H9 (cell line): ENCODE measurements around the gene OTUB1. TPM values are rescaled to one million over a fixed set of nuclear protein-coding genes. Genes with fewer than 3 reads are reported as not detected.

Experiments
- DNase-seq: peaks from one replicate; pipeline ENCODE4 v3.0.0-alpha.2; 2017
- H2AFZ ChIP-seq: one replicate; pipeline ENCODE4 v1.6.1; 2013; ENCODE audit warnings: mild to moderate bottlenecking, low read length, control low read depth, moderate library complexity
- H2AK5ac ChIP-seq: 2 replicates; pipeline ENCODE4 v1.6.1; 2013; ENCODE audit warnings: low read length, control low read depth, mixed read lengths; ENCODE audit not compliant: insufficient read length
- H2BK120ac ChIP-seq: one replicate; pipeline ENCODE4 v1.6.1; 2013; ENCODE audit warnings: low read depth, mild to moderate bottlenecking, low read length, control low read depth, inconsistent platforms; ENCODE audit not compliant: poor library complexity, severe bottlenecking
- H2BK12ac ChIP-seq: 2 replicates; pipeline ENCODE4 v1.6.1; 2013; ENCODE audit warnings: low read length, control low read depth, mixed read lengths, low read depth; ENCODE audit not compliant: insufficient read length
- H2BK15ac ChIP-seq: 2 replicates; pipeline ENCODE4 v1.6.1; 2013; ENCODE audit warnings: low read depth, low read length, control low read depth
- H2BK20ac ChIP-seq: one replicate; pipeline ENCODE4 v1.6.1; 2013; ENCODE audit warnings: low read depth, mild to moderate bottlenecking, low read length, control low read depth, inconsistent platforms; ENCODE audit not compliant: poor library complexity, severe bottlenecking
- H2BK5ac ChIP-seq: 2 replicates; pipeline ENCODE4 v1.6.1; 2013; ENCODE audit warnings: low read length, control low read depth, mixed read lengths; ENCODE audit not compliant: insufficient read length
- H3K14ac ChIP-seq: 2 replicates; pipeline ENCODE4 v1.6.1; 2013; ENCODE audit warnings: low read length, control low read depth; ENCODE audit not compliant: insufficient read depth
- H3K18ac ChIP-seq: 2 replicates; pipeline ENCODE4 v1.6.1; 2013; ENCODE audit warnings: low read depth, mild to moderate bottlenecking, mixed read lengths, low read length, control low read depth; ENCODE audit not compliant: insufficient read length
- H3K23ac ChIP-seq: 2 replicates; pipeline ENCODE4 v1.6.1; 2013; ENCODE audit warnings: low read length, control low read depth, mixed read lengths, low read depth; ENCODE audit not compliant: insufficient read length
- H3K23me2 ChIP-seq: 2 replicates; pipeline ENCODE4 v1.6.1; 2013; ENCODE audit warnings: low read depth, mild to moderate bottlenecking, mixed read lengths, low read length, control low read depth; ENCODE audit not compliant: insufficient read length, poor library complexity, severe bottlenecking
- H3K27ac ChIP-seq: 2 replicates; pipeline ENCODE4 v1.5.1; 2013; ENCODE audit warnings: low read length, control low read depth, mixed read lengths, low read depth; ENCODE audit not compliant: insufficient read length
- H3K27me3 ChIP-seq: 2 replicates; pipeline ENCODE4 v1.6.1; 2013; ENCODE audit warnings: low read length, control low read depth, inconsistent platforms; ENCODE audit not compliant: insufficient read depth
- H3K4ac ChIP-seq: 2 replicates; pipeline ENCODE4 v1.6.1; 2013; ENCODE audit warnings: low read depth, mild to moderate bottlenecking, control low read depth, inconsistent platforms, low read length, moderate library complexity
- H3K4me1 ChIP-seq: 2 replicates; pipeline ENCODE4 v1.6.1; 2013; ENCODE audit warnings: low read length, control low read depth, inconsistent platforms; ENCODE audit not compliant: insufficient read depth
- H3K4me2 ChIP-seq: 2 replicates; pipeline ENCODE4 v1.6.1; 2013; ENCODE audit warnings: low read length, control low read depth, mixed read lengths; ENCODE audit not compliant: insufficient read length, insufficient read depth
- H3K56ac ChIP-seq: 2 replicates; pipeline ENCODE4 v1.6.1; 2013; ENCODE audit warnings: low read depth, mild to moderate bottlenecking, mixed read lengths, low read length, control low read depth; ENCODE audit not compliant: insufficient read length
- H3K79me1 ChIP-seq: 2 replicates; pipeline ENCODE4 v1.6.1; 2013; ENCODE audit warnings: low read depth, mild to moderate bottlenecking, moderate library complexity, low read length, control low read depth, inconsistent platforms; ENCODE audit not compliant: insufficient read depth, poor library complexity, severe bottlenecking
- H3K79me2 ChIP-seq: 2 replicates; pipeline ENCODE4 v1.6.1; 2013; ENCODE audit warnings: low read length, control low read depth, inconsistent platforms; ENCODE audit not compliant: insufficient read depth
- H3K9ac ChIP-seq: 2 replicates; pipeline ENCODE4 v1.6.1; 2013; ENCODE audit warnings: low read length, control low read depth, mixed read lengths; ENCODE audit not compliant: insufficient read length; ENCODE audit errors: extremely low read depth
- H3K9me3 ChIP-seq: one replicate; pipeline ENCODE4 v1.6.1; 2013; ENCODE audit warnings: low read depth, low read length, inconsistent platforms; ENCODE audit not compliant: control insufficient read depth
- H3T11ph ChIP-seq: one replicate; pipeline ENCODE4 v1.6.1; 2013; ENCODE audit warnings: mild to moderate bottlenecking, low read length, control low read depth, inconsistent platforms
- H4K20me1 ChIP-seq: one replicate; pipeline ENCODE4 v1.6.1; 2013; ENCODE audit not compliant: control insufficient read depth, insufficient read length, insufficient read depth
- H4K5ac ChIP-seq: 2 replicates; pipeline ENCODE4 v1.6.1; 2013; ENCODE audit warnings: low read depth, mild to moderate bottlenecking, mixed read lengths, low read length, control low read depth; ENCODE audit not compliant: insufficient read length
- H4K8ac ChIP-seq: replicated peaks from 2 replicates; pipeline ENCODE4 v1.6.1; 2013; ENCODE audit warnings: low read length, control low read depth, mixed read lengths, low read depth; ENCODE audit not compliant: insufficient read length
- H4K91ac ChIP-seq: 2 replicates; pipeline ENCODE4 v1.6.1; 2013; ENCODE audit warnings: low read depth, mild to moderate bottlenecking, moderate library complexity, mixed read lengths, low read length, control low read depth; ENCODE audit not compliant: insufficient read length
- H3K27ac Mint-ChIP-seq, 3 experiments: 2 replicates in 2 of 3; 3 replicates in 1 of 3; pipeline ENCODE4 v1.8.0; 2020 to 2021; ENCODE audit warnings: mixed read lengths in 3 of 3, mild to moderate bottlenecking in 1 of 3, moderate library complexity in 1 of 3
- H3K27me3 Mint-ChIP-seq: 2 replicates; pipeline ENCODE4 v1.8.0; 2021; ENCODE audit warnings: low read depth, mild to moderate bottlenecking, moderate library complexity, mixed read lengths
- H3K36me3 Mint-ChIP-seq, 3 experiments: 2 replicates in 2 of 3; 3 replicates in 1 of 3; pipeline ENCODE4 v1.8.0; 2020 to 2021; ENCODE audit warnings: low read depth in 3 of 3, mixed read lengths in 3 of 3; ENCODE audit not compliant: insufficient read depth in 1 of 3
- H3K4me1 Mint-ChIP-seq, 2 experiments: 2 replicates each; pipeline ENCODE4 v1.8.0; 2020; ENCODE audit warnings: mixed read lengths in 2 of 2
- H3K4me3 Mint-ChIP-seq, 2 experiments: 2 replicates in 1 of 2; 3 replicates in 1 of 2; pipeline ENCODE4 v1.8.0; 2020 to 2021; ENCODE audit warnings: mild to moderate bottlenecking in 2 of 2, mixed read lengths in 2 of 2, moderate library complexity in 1 of 2
- H3K9me3 Mint-ChIP-seq, 2 experiments: 2 replicates in 1 of 2; 3 replicates in 1 of 2; pipeline ENCODE4 v1.8.0; 2020; ENCODE audit warnings: mild to moderate bottlenecking in 2 of 2, mixed read lengths in 2 of 2, moderate library complexity in 1 of 2
- WGBS: extraction: QIAGEN DNeasy Blood & Tissue Kit; methylation state at CpG from one replicate; pipeline ENCODE4 v1.1.7; 2013; ENCODE audit warnings: missing lambda C conversion rate, low lambda C conversion rate, mixed read lengths; ENCODE audit not compliant: insufficient read length; ENCODE audit errors: extremely low coverage; 5-methylcytosine and 5-hydroxymethylcytosine counted together
- total RNA-seq: library from RNA; stranded (reverse); gene quantifications from 2 replicates; pipeline ENCODE4 v1.2.1, GENCODE V29; 2021
- TF ChIP-seq, protein P1 (sequence below): fragments of 200-600 bp; sonication (generic); conservative IDR thresholded peaks from 3 replicates; pipeline ENCODE4 v1.8.0; 2021; ENCODE audit warnings: antibody characterized with exemption, mild to moderate bottlenecking

The OTUB1 gene
- total RNA-seq, 1 experiment from 2014 or later = 114 TPM

DNA sequence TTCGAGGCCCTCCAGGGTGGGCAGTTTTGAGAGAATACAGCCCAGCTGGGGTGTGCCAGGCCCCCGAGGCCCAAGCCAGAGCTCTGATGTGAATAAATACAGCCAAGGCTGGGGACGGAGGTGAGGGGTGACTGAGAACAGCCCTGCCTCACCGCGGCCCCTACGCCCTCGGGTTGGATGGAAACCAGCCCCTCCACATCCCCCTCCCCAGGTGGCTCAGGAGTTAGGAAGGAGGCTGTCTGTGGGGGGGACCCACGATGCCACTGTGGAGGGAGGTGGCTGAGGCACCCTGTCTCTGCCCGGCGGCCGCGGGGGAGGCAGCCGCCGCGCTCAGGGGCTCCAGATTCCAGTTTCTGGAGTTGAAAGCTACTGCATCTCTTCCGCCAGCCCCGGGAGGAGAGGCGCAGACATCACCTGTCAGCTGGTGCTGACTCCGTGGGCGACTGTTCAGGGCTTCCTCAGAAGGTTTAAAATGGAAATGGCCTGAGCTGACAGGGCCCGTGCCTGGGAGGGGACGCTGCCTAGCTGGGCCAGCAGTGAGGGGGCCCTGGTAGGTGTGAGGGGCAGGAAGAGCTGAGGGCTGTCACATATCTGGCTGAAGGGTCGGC is 50.9 kb downstream of the OTUB1 start:
- no peak overlapping the region; the same call in 1 of the 2 replicates for H3K14ac ChIP-seq
- H2AK5ac ChIP-seq = no peak overlapping the region
- H4K20me1 ChIP-seq = peaks cover 2% of the 10 kb centered on the region
- no peak overlapping the region for H2BK12ac ChIP-seq
- TF ChIP-seq, protein P1, sequence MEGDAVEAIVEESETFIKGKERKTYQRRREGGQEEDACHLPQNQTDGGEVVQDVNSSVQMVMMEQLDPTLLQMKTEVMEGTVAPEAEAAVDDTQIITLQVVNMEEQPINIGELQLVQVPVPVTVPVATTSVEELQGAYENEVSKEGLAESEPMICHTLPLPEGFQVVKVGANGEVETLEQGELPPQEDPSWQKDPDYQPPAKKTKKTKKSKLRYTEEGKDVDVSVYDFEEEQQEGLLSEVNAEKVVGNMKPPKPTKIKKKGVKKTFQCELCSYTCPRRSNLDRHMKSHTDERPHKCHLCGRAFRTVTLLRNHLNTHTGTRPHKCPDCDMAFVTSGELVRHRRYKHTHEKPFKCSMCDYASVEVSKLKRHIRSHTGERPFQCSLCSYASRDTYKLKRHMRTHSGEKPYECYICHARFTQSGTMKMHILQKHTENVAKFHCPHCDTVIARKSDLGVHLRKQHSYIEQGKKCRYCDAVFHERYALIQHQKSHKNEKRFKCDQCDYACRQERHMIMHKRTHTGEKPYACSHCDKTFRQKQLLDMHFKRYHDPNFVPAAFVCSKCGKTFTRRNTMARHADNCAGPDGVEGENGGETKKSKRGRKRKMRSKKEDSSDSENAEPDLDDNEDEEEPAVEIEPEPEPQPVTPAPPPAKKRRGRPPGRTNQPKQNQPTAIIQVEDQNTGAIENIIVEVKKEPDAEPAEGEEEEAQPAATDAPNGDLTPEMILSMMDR = no peak
- H3K4me2 ChIP-seq = peak overlapping the region; percentile 30
- H2BK5ac ChIP-seq = no peak overlapping the region
- no peaks in the 10 kb centered on the region for H3K4me1 ChIP-seq
- H2BK20ac ChIP-seq = no peak overlapping the region
- no peak overlapping the region for H4K8ac ChIP-seq
- H3K23me2 ChIP-seq = peaks cover 8% of the 10 kb centered on the region
- H3K36me3 Mint-ChIP-seq = peaks cover 0 to 2% (median 0%) of the 10 kb centered on the region in 3 experiments; a peak in 1 of 7 replicates
- H2AFZ ChIP-seq = no peak overlapping the region
- no peak for DNase-seq
- H3K4ac ChIP-seq = no peak overlapping the region
- peaks cover 92% of the 10 kb centered on the region for H3K27me3 Mint-ChIP-seq
- no peak overlapping the region for H3K27ac Mint-ChIP-seq
- no peak overlapping the region for H3T11ph ChIP-seq
- H4K5ac ChIP-seq = no peak overlapping the region
- H2BK15ac ChIP-seq = no peak overlapping the region
- peaks cover 15 to 25% of the 10 kb centered on the region in 2 experiments for H3K4me1 Mint-ChIP-seq
- H3K18ac ChIP-seq = no peak overlapping the region
- no peak overlapping the region for H3K27ac ChIP-seq
- H4K91ac ChIP-seq = no peak overlapping the region
- H3K56ac ChIP-seq = no peak overlapping the region
- no peaks in the 10 kb centered on the region; a peak in 1 of 5 replicates for H3K9me3 Mint-ChIP-seq
- no CpG with 5 or more reads among the region's 23 CpGs for WGBS
- H3K27me3 ChIP-seq = peaks cover 42% of the 10 kb centered on the region
- H3K79me2 ChIP-seq = no peaks in the 10 kb centered on the region
- H3K4me3 Mint-ChIP-seq = peak overlapping the region in 1 of 2 experiments; percentile 71; a peak in 2 of 5 replicates
- H3K79me1 ChIP-seq = no peaks in the 10 kb centered on the region
- no peak overlapping the region for H2BK120ac ChIP-seq
- H3K9ac ChIP-seq = no peak overlapping the region
- H3K23ac ChIP-seq = no peak overlapping the region
- H3K9me3 ChIP-seq = no peaks in the 10 kb centered on the region
